HEK293 (cell line): ENCODE data around the gene GARRE1.

Source experiments
- CTCF ChIP-seq: fragments of 450-650 bp; formaldehyde crosslinking; IDR thresholded peaks from 2 replicates; pipeline ENCODE4 v1.5.1; 2016; ENCODE audit warnings: missing biosample characterization, missing genetic modification characterization
- FEZF1 ChIP-seq: fragments of 450-650 bp; formaldehyde crosslinking; IDR thresholded peaks from 2 replicates; pipeline ENCODE4 v1.5.1; 2016; ENCODE audit warnings: missing biosample characterization, missing genetic modification characterization
- HOXC10 ChIP-seq: sonication (generic); formaldehyde crosslinking; IDR thresholded peaks from 2 replicates; pipeline ENCODE4 v1.8.1; 2023; ENCODE audit warnings: mild to moderate bottlenecking, missing genetic modification reagents
- IKZF3 ChIP-seq: fragments of 450-650 bp; IDR thresholded peaks from 2 replicates; pipeline ENCODE4 v1.5.0; 2018; ENCODE audit warnings: missing biosample characterization, mild to moderate bottlenecking, missing genetic modification characterization, moderate library complexity
- PATZ1 ChIP-seq: fragments of 450-650 bp; formaldehyde crosslinking; IDR thresholded peaks from 2 replicates; pipeline ENCODE4 v1.5.1; 2016; ENCODE audit warnings: missing biosample characterization, missing genetic modification characterization
- REST ChIP-seq: fragments of 450-650 bp; formaldehyde crosslinking; IDR thresholded peaks from 2 replicates; pipeline ENCODE4 v1.5.1; 2016; ENCODE audit warnings: missing biosample characterization, missing genetic modification characterization
- SP2 ChIP-seq: fragments of 450-650 bp; formaldehyde crosslinking; IDR thresholded peaks from 2 replicates; pipeline ENCODE4 v1.5.1; 2016; ENCODE audit warnings: missing biosample characterization, missing genetic modification characterization
- ZEB2 ChIP-seq: fragments of 450-650 bp; formaldehyde crosslinking; IDR thresholded peaks from 2 replicates; pipeline ENCODE4 v1.5.1; 2016; ENCODE audit warnings: missing biosample characterization, missing genetic modification characterization
- ZNF18 ChIP-seq: fragments of 450-650 bp; formaldehyde crosslinking; IDR thresholded peaks from 2 replicates; pipeline ENCODE4 v1.5.1; 2016; ENCODE audit warnings: missing biosample characterization, missing genetic modification characterization
- ZNF184 ChIP-seq: fragments of 450-650 bp; IDR thresholded peaks from 2 replicates; pipeline ENCODE4 v1.5.1; 2018; ENCODE audit warnings: missing biosample characterization, mild to moderate bottlenecking, missing genetic modification characterization
- ZNF214 ChIP-seq: fragments of 450-650 bp; formaldehyde crosslinking; IDR thresholded peaks from 2 replicates; pipeline ENCODE4 v1.5.1; 2017; ENCODE audit warnings: missing biosample characterization, mild to moderate bottlenecking, missing genetic modification characterization, borderline replicate concordance
- ZNF404 ChIP-seq: fragments of 450-650 bp; formaldehyde crosslinking; IDR thresholded peaks from 2 replicates; pipeline ENCODE4 v1.5.1; 2017; ENCODE audit warnings: missing biosample characterization, missing genetic modification characterization
- ZNF514 ChIP-seq: fragments of 450-650 bp; formaldehyde crosslinking; IDR thresholded peaks from 2 replicates; pipeline ENCODE4 v1.5.1; 2016; ENCODE audit warnings: missing biosample characterization, missing genetic modification characterization
- ZNF624 ChIP-seq: fragments of 450-650 bp; formaldehyde crosslinking; IDR thresholded peaks from 2 replicates; pipeline ENCODE4 v1.5.1; 2017; ENCODE audit warnings: missing biosample characterization, missing genetic modification characterization
- ZNF660 ChIP-seq: fragments of 450-650 bp; IDR thresholded peaks from 2 replicates; pipeline ENCODE4 v1.5.1; 2018; ENCODE audit warnings: missing biosample characterization, mild to moderate bottlenecking, missing genetic modification characterization
- ZNF785 ChIP-seq: fragments of 450-650 bp; formaldehyde crosslinking; IDR thresholded peaks from 2 replicates; pipeline ENCODE4 v1.5.1; 2016; ENCODE audit warnings: missing biosample characterization, missing genetic modification characterization
- ZSCAN30 ChIP-seq: fragments of 450-650 bp; IDR thresholded peaks from 2 replicates; pipeline ENCODE4 v1.5.1; 2018; ENCODE audit warnings: missing biosample characterization, mild to moderate bottlenecking, missing genetic modification characterization, moderate library complexity
- TF ChIP-seq, protein P1 (sequence below): fragments of 450-650 bp; formaldehyde crosslinking; IDR thresholded peaks from 2 replicates; pipeline ENCODE4 v1.5.1; 2016; ENCODE audit warnings: missing biosample characterization, missing genetic modification characterization
- TF ChIP-seq, protein P2 (sequence below): fragments of 450-650 bp; formaldehyde crosslinking; IDR thresholded peaks from 2 replicates; pipeline ENCODE4 v1.5.1; 2016; ENCODE audit warnings: missing biosample characterization, missing genetic modification characterization, borderline replicate concordance
- TF ChIP-seq, protein P3 (sequence below): fragments of 450-650 bp; formaldehyde crosslinking; optimal IDR thresholded peaks from 2 replicates; pipeline ENCODE3; 2016; ENCODE audit warnings: missing biosample characterization, mild to moderate bottlenecking, missing genetic modification characterization
- TF ChIP-seq, protein P4 (sequence below): fragments of 450-650 bp; formaldehyde crosslinking; IDR thresholded peaks from 2 replicates; pipeline ENCODE4 v1.5.1; 2016; ENCODE audit warnings: missing biosample characterization, missing genetic modification characterization

Gene GARRE1

DNA sequence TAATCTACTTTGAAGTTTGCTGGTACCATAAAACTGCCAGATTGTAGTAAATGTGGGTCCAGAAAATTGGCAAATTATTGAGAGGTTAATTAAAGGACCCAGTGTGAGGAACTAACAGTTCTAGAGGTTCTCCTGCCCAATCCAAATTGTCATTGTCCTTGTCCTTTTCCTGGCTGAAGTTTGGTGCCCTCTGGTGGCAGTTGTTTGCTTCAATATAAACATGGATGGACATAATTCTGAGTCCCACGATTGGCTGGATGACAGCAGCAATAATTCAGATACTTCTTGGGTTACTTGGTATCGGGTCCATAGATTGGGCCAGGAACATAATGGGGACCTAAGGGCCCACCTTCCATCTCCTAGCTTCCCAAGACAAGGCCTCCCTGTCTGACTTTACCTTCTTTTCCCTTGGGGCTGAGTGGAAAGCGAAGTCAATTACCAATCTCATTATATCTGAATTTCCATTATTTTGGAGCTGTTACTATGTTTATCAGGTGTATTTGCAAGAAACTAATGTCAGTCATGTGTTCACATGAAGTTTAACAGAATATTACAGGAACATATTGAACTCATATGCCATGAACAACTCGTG is 33.8 kb upstream of the GARRE1 start (continued):
- no peak for TF ChIP-seq ZNF785
- TF ChIP-seq FEZF1 (tag by site-specific recombination): no peak
- TF ChIP-seq, protein P1, sequence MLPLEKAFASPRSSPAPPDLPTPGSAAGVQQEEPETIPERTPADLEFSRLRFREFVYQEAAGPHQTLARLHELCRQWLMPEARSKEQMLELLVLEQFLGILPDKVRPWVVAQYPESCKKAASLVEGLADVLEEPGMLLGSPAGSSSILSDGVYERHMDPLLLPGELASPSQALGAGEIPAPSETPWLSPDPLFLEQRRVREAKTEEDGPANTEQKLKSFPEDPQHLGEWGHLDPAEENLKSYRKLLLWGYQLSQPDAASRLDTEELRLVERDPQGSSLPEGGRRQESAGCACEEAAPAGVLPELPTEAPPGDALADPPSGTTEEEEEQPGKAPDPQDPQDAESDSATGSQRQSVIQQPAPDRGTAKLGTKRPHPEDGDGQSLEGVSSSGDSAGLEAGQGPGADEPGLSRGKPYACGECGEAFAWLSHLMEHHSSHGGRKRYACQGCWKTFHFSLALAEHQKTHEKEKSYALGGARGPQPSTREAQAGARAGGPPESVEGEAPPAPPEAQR (tag by site-specific recombination): no peak
- TF ChIP-seq ZSCAN30 (tag by site-specific recombination): peak; percentile 58; the same call in 1 of the 2 replicates
- 0 out of 2 replicates have a peak, but pooled peaks have one; percentile 30 for TF ChIP-seq ZNF184 (tag by site-specific recombination)
- TF ChIP-seq HOXC10 (CRISPR knock-in tag): no peak
- TF ChIP-seq IKZF3 (tag by site-specific recombination): peak; percentile 84
- peak; percentile 46; the same call in 1 of the 2 replicates for TF ChIP-seq ZEB2 (tag by site-specific recombination)
- TF ChIP-seq PATZ1: no peak
- TF ChIP-seq SP2 (tag by site-specific recombination): no peak
- no peak for TF ChIP-seq ZNF214 (tag by site-specific recombination)
- TF ChIP-seq ZNF18 (tag by site-specific recombination): no peak
- no peak for TF ChIP-seq ZNF624
- TF ChIP-seq ZNF404 (tag by site-specific recombination): no peak
- TF ChIP-seq, protein P2, sequence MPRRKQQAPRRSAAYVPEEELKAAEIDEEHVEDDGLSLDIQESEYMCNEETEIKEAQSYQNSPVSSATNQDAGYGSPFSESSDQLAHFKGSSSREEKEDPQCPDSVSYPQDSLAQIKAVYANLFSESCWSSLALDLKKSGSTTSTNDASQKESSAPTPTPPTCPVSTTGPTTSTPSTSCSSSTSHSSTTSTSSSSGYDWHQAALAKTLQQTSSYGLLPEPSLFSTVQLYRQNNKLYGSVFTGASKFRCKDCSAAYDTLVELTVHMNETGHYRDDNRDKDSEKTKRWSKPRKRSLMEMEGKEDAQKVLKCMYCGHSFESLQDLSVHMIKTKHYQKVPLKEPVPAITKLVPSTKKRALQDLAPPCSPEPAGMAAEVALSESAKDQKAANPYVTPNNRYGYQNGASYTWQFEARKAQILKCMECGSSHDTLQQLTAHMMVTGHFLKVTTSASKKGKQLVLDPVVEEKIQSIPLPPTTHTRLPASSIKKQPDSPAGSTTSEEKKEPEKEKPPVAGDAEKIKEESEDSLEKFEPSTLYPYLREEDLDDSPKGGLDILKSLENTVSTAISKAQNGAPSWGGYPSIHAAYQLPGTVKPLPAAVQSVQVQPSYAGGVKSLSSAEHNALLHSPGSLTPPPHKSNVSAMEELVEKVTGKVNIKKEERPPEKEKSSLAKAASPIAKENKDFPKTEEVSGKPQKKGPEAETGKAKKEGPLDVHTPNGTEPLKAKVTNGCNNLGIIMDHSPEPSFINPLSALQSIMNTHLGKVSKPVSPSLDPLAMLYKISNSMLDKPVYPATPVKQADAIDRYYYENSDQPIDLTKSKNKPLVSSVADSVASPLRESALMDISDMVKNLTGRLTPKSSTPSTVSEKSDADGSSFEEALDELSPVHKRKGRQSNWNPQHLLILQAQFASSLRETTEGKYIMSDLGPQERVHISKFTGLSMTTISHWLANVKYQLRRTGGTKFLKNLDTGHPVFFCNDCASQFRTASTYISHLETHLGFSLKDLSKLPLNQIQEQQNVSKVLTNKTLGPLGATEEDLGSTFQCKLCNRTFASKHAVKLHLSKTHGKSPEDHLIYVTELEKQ (tag by site-specific recombination): no peak
- peak; percentile 73 for TF ChIP-seq CTCF
- no peak for TF ChIP-seq REST
- no peak for TF ChIP-seq ZNF514 (tag by site-specific recombination)
- TF ChIP-seq, protein P3, sequence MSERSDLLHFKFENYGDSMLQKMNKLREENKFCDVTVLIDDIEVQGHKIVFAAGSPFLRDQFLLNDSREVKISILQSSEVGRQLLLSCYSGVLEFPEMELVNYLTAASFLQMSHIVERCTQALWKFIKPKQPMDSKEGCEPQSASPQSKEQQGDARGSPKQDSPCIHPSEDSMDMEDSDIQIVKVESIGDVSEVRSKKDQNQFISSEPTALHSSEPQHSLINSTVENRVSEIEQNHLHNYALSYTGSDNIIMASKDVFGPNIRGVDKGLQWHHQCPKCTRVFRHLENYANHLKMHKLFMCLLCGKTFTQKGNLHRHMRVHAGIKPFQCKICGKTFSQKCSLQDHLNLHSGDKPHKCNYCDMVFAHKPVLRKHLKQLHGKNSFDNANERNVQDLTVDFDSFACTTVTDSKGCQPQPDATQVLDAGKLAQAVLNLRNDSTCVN (tag by site-specific recombination): peak; percentile 15
- no peak; the same call in 1 of the 2 replicates for TF ChIP-seq ZNF660
- TF ChIP-seq, protein P4, sequence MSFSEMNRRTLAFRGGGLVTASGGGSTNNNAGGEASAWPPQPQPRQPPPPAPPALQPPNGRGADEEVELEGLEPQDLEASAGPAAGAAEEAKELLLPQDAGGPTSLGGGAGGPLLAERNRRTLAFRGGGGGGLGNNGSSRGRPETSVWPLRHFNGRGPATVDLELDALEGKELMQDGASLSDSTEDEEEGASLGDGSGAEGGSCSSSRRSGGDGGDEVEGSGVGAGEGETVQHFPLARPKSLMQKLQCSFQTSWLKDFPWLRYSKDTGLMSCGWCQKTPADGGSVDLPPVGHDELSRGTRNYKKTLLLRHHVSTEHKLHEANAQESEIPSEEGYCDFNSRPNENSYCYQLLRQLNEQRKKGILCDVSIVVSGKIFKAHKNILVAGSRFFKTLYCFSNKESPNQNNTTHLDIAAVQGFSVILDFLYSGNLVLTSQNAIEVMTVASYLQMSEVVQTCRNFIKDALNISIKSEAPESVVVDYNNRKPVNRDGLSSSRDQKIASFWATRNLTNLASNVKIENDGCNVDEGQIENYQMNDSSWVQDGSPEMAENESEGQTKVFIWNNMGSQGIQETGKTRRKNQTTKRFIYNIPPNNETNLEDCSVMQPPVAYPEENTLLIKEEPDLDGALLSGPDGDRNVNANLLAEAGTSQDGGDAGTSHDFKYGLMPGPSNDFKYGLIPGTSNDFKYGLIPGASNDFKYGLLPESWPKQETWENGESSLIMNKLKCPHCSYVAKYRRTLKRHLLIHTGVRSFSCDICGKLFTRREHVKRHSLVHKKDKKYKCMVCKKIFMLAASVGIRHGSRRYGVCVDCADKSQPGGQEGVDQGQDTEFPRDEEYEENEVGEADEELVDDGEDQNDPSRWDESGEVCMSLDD (tag by site-specific recombination): no peak
